ENCODE data around the gene RTP3. TPM values are rescaled to one million over a fixed set of nuclear protein-coding genes. Genes with fewer than 3 reads are reported as not detected.
A peak's percentile ranks its signal among the peaks of the same experiment; 100 is the strongest.

The RTP3 gene
- total and polyA plus RNA-seq, 2 of the 4 experiments (the other 2 are of a cell fraction): 0.18 to 0.26 TPM

DNA sequence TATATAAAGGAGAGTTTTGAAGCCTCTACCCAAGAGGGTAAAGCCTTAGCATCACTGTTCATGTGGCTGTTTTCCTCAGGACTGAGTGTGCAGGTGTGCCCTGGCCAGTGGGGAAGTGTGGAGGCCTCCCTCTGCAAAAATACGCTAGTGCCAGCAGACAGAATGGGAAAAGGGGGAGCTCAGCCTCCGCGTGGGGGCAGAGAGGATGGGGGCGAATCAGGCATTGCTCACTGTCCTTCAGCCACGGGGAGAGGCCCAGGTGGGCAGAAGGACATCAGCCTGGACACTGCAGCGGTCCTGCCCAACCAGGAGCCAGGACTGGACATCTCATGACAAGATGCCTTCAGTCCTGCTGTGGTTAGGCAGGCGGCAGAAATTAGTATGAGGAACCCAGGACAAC is 43.2 kb upstream of the RTP3 start (continued):
- no peak for TF ChIP-seq POLR2A (IDR thresholded peaks at IDR 0.05; ENCODE audit: low read depth, low read length)

GRCh38 chr3:46455231-46456115 is 42.3 kb upstream of the RTP3 start:
- ChIA-PET CTCF (interaction anchor here (0.6 kb wide), 1 partner anchor 523 kb away, joined by 4 read pairs; no protein-coding TSS in a partner anchor), POLR2A (ENCODE audit: unreplicated experiment) (no interaction called here)
- Histone ChIP-seq H3K27me3 (ENCODE audit: control insufficient read depth, insufficient read depth, low read length) (peaks cover 51% of the 10 kb centered on the region), H3K14ac (replicated peaks; ENCODE audit: low read depth, low read length) (no peak overlapping the region), H3K4ac (ENCODE audit: low read depth, low read length) (no peak overlapping the region), H3K23ac (ENCODE audit: low read depth, low read length) (no peak overlapping the region), H2AK5ac (ENCODE audit: low read depth, low read length) (no peak overlapping the region), H4K5ac (ENCODE audit: low read depth, low read length) (no peak overlapping the region), H3K79me1 (ENCODE audit: low read depth in 1 of 2, low read length in 2 of 2) (no peaks in the 10 kb centered on the region), H4K8ac (ENCODE audit: low read depth in 2 of 2, low read length in 2 of 2) (no peak overlapping the region), H3K4me2 (ENCODE audit: low read depth, low read length) (no peak overlapping the region), H3K18ac (ENCODE audit: low read depth, low read length) (no peak overlapping the region), H2AFZ (replicated peaks; ENCODE audit: low read length, poor library complexity) (peak overlapping the region; percentile 17), H2BK15ac (ENCODE audit: low read depth, low read length) (no peak overlapping the region), H2BK120ac (ENCODE audit: low read depth, low read length) (no peak overlapping the region), H4K91ac (ENCODE audit: insufficient read depth, low read depth, low read length) (no peak overlapping the region), H3K4me1 (ENCODE audit: control insufficient read depth, insufficient read depth, low read length) (no peaks in the 10 kb centered on the region), H4K20me1 (ENCODE audit: insufficient read depth, low read length) (no peaks in the 10 kb centered on the region), H3K36me3 (ENCODE audit: control insufficient read depth, insufficient read depth, low read length) (no peaks in the 10 kb centered on the region), H3K56ac (ENCODE audit: extremely low read depth, insufficient read depth, low read length) (no peak overlapping the region), H3K4me3 (ENCODE audit: insufficient read depth, low read depth, low read length) (no peak overlapping the region), H3K27ac (ENCODE audit: insufficient read depth, low read length) (no peak overlapping the region), H3K9me1 (ENCODE audit: insufficient read depth, low read length) (no peaks in the 10 kb centered on the region), H3K9ac (ENCODE audit: low read depth, low read length) (no peak overlapping the region), H2BK20ac (ENCODE audit: low read depth, low read length) (no peak overlapping the region), H2BK5ac (ENCODE audit: low read depth, low read length, poor library complexity, severe bottlenecking) (no peak overlapping the region), H3K9me3 (ENCODE audit: control insufficient read depth, insufficient read depth, low read length) (no peaks in the 10 kb centered on the region), H2AK9ac (replicated peaks; ENCODE audit: low read depth, low read length, poor library complexity) (no peak overlapping the region)
- in situ Hi-C loops (cut with MboI; ENCODE audit: low sequenced_read_pairs): no loop called here
- DNase-seq: no peak
- ATAC-seq (ENCODE audit: low read depth): no peak
- intact Hi-C loops (cut with micrococcal nuclease): no loop called here
- BruUV-seq (replicated peaks): no TSS peak
- dilution Hi-C loops (cut with HindIII; ENCODE audit: low sequenced_read_pairs, unreplicated experiment): no loop called here
- WGBS, 2 experiments (ENCODE audit: extremely low coverage in 2 of 2, insufficient read length in 1 of 2): 63% methylated on average over 5 of the region's 21 CpGs; no CpG with 5 or more reads in 1 of the 2 experiments
- TF ChIP-seq RFX5 (IDR thresholded peaks at IDR 0.05; ENCODE audit: low read depth, low read length) (no peak), POLR2A (IDR thresholded peaks at IDR 0.05; ENCODE audit: low read depth, low read length) (no peak), MAZ (IDR thresholded peaks at IDR 0.05; ENCODE audit: borderline replicate concordance, low read depth, low read length) (no peak), ELK1 (IDR thresholded peaks at IDR 0.05; ENCODE audit: borderline replicate concordance, low read depth, low read length) (no peak), MAFK (IDR thresholded peaks at IDR 0.05; ENCODE audit: low read depth, low read length) (no peak), RCOR1 (IDR thresholded peaks at IDR 0.05; ENCODE audit: insufficient replicate concordance, low read length) (no peak), RAD21 (IDR thresholded peaks at IDR 0.05; ENCODE audit: low read length) (no peak), CEBPB (IDR thresholded peaks at IDR 0.05; ENCODE audit: low read depth, low read length) (no peak), MXI1 (IDR thresholded peaks at IDR 0.05; ENCODE audit: borderline replicate concordance, low read depth, low read length) (no peak), CTCF (conservative IDR thresholded peaks at IDR 0.05; ENCODE audit: low read depth, low read length) (no peak), CHD1 (IDR thresholded peaks at IDR 0.05; ENCODE audit: low read depth, low read length) (no peak), NFE2L2 (IDR thresholded peaks at IDR 0.05; ENCODE audit: low read depth, low read length) (no peak), FOS (IDR thresholded peaks at IDR 0.05; ENCODE audit: low read depth, low read length) (no peak), SMC3 (IDR thresholded peaks at IDR 0.05; ENCODE audit: low read depth, low read length) (no peak)

All from IMR-90 (cell line).